Stimulated activated CD8-positive, alpha-beta memory T cell treated with anti-CD3 and anti-CD28 coated beads, Interleukin-7, amount 100 ng/mL, for 1 hour (primary cell): ENCODE measurements around the gene LRCH1.

Experiments used
- DNase-seq, 2 donors: peaks; one replicate each; pipeline ENCODE4 v3.0.0-alpha.2; 2020; ENCODE audit warnings: low read depth in 2 of 2

Gene LRCH1

DNA sequence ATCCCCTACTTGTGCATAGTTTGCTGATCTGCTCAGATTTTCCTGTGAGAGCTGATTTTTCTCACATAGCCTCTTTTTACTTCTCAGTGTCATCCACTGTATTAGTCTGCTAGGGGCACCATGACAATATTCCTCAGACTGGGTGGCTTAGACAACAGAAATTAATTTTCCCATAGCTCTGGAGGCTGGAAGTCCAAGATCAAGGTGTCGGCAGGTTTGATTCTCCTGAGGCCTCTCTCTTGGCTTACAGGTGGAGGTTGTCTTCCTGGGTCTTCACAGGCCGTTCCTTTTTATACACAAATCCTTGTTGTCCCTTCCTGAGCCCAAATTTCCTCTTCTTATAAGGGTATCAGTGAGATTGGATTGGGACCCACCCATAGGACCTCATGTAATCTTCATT lies 9.2 kb downstream of the LRCH1 start:
- DNase-seq, result no peak

DNA sequence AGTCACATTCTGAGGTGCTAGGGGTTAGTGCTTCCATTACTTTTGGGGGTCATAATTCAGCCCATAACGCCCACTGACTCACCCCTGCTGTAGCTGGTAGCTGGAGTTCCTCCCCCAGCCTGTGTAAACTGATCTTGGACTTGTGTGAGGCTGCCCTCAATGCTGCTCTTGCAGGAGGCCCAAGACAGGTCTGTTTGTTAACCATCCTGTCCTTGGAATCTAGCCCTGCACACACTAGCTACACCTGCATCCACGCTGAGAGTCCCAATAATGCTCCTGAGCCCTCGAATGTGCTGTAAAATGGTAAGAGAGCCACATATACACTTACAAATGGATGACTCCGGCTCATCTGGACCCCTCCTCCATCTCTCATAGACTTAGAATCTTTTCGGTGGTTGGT lies 9.6 kb downstream of the LRCH1 start:
- DNase-seq, result no peak

DNA sequence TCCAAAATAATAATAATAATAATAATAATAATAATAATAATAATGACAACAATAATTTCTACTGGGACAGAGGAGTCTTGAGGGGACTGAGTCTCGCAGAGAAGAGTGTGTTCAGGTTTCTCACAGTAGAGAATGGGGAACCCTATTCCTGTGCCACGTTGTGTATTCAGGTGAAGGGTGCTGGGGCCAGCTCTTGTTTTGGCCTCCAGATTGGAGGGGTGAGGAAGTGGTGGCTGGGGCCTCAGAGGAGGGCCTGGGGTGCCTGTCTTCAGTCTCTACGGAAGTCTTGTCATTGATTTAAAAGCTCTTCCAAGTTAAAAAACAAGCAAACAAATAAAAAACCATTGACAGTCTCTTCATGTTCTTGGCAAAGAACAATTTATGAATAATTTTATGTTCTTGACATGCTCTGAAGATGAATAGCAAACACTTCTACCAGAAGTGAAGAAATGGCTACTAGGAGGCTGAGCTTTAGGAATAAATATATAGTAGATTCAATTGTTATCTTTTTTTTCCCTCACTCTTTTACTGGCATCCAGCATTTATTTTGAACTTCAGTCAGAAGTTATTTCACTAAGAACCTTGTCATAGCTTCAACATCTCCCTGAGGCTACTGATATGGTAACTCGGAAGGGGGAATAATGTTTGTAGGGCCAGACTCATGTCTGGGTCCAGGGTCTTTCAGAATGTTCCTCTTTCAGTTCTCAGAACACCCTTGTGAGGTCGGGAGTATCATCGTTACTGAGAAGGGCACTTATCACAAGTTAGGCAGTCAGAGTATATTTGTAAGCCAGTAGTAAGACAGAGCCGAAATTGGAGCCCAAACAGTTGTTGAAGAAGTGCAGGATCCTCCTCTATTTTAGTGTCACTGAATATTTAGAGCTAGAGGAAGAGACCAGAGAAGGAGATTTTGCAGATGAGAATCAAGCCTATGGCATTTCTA lies 13.1 kb downstream of the LRCH1 start:
- no peak for DNase-seq

DNA sequence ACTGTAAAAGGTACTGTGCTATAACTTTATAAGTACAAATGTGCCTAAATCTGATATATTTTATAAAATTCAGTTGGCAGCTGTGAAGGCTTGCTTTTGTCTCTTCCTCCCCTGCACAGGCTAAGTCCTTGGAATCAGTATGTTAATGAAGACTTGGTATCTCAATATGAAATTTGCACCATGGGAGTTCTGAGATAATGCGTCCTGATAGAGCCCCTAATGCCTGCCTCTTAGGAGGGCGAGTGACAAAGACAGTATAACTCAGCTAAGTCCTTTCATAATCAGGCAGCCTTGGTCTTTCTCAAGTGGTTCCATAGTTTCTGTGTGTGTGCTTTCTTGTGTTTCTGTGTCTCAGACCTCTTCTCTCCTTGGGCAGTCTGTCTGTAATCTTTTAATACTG lies 14.7 kb downstream of the LRCH1 start:
- no peak for DNase-seq

GRCh38 chr13:46569456-46569855 lies 16.5 kb downstream of the LRCH1 start:
- DNase-seq, result no peak

- DNase-seq, result no peak
Measured at GRCh38 chr13:46570273-46570672, 17.3 kb downstream of the LRCH1 start.

DNA sequence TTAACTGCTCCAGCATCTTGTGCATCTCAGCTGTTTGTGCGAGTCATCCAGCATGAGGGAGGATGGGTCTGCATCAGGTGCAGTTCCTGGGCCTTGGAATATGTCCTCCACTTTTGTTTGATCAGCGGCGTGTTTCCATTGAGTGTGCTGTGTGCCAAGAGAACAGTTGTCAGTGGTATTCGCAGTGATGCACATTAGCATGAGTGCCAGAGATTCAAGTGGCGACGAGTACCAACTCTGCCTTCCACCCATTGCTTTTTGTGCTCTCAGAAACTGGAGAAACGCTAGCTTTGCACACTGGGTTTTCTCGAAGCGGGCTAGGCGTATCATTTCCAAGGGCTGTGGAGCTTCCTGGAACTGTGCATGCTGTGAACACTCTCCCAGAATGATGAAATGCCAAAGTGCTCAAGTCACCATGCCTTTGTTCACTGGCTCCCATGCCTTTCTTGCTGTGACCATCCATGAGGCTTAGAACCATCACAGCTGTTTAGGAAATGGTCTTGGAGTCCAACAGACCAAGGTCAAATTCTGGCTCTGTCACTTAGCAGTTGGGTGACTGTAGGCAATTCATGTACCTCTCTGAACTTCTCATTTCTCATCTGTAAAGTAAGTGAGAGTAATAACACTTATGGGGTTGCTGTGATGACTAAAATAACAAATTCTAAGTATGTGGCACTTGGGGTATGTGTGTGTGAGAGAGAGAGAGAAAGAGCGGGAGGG lies 18.4 kb downstream of the LRCH1 start:
- no peak for DNase-seq

GRCh38 chr13:46571909-46572595 lies 19.1 kb downstream of the LRCH1 start:
- DNase-seq, result no peak

DNA sequence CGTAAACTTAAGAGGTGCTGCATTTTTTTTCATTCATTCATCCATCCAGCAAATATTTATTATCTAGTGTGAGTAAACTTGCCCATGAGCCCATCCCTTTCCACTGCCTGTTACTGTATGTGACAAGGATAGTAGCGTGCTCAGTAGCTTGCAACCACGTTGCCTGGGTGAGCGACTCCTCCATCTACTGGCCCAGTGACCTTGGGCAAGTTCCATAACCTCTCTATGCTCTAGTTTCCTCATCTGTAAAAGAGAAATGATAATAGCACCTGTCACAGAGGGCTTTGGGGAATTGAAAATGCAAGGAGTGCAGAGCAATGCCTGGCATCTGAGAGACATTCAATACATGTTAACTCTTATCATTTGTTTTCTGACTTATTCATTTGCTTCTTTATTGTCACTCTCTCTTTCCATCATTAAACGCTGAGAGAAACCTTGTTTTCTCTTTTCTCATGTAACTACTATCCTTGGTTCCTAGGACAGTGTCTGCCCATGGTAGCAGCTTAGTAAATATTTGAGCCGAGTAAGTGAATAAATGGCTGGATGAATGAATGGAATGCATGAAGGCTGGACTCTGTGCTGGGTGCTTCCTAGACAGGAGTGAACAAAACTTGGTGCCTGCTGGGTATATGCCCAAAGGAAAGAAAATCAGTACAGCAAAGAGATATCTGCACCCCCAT lies 19.9 kb downstream of the LRCH1 start:
- no peak for DNase-seq

DNA sequence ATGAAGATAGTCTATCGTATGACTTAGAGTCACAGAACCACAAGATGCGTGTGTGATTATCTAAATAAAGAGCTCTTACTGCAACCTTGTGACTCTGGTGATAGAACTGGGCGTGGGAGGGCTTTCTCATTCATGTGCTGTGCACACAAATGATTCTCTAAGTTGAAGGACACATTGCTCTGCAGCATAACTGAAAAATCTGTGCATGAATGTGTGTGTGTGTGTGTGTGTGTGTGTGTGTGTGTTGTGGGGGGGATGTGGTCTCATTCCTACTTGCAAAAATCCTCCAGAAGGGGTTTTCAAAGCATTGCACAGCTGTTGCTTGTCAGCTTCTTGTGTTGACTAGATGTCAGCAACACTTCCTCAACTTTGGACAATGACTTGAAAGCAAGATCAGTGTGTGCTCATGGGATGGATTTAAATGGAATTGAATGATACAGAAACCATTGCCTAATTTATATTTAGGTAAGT lies 22.4 kb downstream of the LRCH1 start:
- no peak for DNase-seq

DNA sequence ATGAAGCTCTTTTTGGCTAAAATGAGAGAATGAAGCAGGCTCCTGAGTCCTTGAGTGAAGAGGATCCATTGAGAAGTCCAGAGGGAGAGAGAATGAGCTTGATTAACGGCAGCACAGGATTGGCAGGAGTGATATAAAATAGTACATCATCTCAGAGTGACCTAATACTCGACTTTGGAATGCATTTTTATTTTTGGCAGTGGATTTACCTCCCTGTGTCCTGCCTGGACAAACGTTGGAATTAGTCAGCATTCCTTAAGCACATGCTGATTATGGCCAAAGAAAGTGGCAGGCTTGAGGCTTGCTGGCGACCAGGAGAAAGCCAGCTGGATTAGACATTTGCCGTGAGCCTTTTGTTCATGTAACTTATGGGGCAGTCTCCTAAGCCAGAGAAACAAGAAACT lies 22.9 kb downstream of the LRCH1 start:
- DNase-seq, result no peak

DNA sequence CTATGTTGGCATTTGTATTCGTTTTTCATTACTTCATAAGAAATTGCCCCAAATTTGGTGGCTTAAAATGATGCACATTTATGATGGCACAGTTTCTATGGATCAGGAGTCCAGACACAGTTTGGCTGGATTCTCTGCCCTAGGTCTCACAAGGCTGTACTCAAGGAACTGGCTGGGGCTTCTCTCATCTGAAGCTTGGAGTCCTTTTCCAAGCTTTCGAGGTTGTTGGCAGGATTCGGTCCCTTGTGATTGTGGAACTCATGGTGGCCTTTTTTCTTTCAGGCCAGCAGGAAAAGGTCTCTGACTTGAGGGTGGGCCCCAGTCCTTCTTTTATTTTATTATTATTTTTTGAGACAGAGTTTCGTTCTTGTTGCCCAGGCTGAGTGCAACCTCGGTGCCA lies 23.8 kb downstream of the LRCH1 start:
- DNase-seq, result no peak

GRCh38 chr13:46577696-46578589 lies 25.0 kb downstream of the LRCH1 start:
- no peak for DNase-seq

DNA sequence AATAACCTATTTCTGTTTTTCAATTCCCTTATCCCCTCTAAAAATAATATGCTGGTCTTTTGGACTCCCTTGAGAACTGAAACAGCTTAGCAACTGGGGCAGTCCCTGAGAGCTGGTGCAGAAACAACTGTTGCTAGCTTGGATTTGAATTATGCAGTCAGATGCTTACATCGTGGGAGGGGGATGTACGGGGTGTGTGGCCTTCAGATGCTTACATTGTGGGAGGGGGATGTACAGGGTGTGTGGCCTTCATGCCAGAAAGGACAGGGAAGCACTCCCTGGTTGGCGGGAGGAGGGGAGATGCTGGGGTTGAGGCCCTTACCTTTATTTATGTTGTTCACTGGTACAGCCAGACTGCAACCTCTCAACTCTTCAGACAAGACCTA lies 25.6 kb downstream of the LRCH1 start:
- no peak for DNase-seq

- DNase-seq, result no peak
Measured at GRCh38 chr13:46580362-46580839, 27.4 kb downstream of the LRCH1 start.

DNA sequence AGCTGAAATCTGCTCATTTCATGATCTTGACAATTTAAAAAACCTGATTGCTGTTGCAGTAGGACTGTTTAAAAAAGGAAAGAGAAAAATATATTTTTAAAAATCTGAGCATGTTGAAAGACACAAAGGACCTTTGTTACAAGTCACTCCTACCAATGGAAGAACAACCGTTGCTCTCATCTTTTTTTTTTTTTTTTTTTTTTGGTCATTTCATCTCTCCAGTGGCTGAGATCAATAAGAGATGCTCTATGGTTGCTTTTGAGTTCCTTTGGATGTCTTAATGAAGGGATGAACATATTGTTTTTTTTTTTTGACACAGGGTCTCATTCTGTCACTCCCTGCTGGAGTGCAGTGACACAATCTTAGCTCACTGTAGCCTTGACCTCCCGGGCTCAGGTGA lies 29.2 kb downstream of the LRCH1 start:
- no peak for DNase-seq

DNA sequence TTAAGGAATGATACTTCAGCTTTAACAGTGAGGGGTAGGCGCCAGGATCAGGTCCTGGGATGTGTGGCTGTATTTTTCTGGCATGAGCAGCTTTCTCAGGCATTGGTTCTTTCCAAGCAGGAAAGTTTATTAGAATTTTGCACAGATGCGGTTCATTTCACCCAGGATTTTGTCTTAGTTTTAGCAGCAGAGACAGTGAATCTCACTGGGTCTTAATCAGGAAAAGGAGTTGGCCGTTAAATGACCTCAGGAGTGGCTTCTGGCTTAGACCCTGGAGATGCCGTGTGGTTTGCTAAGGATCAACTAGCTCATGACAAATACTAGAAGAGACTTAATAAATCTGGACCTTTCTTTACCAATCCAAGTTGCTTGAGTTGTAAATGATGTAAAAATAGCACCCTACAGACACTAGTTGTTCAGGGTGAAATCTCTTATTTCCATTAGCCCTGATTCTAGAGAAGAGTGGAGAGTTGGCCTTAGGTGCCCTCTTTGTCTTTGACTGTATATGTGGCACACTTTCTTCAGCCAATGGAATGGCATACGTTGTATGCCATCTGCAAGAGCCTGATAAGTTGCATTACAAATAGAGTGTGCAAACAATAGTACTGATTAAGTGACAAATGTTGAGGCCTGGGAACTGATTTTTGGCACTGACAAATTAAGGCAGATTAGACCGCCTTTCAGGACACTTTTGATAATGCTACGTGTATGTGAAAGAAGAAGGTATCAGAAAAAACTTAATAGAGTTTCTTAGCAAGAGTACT lies 34.0 kb downstream of the LRCH1 start:
- no peak for DNase-seq

DNA sequence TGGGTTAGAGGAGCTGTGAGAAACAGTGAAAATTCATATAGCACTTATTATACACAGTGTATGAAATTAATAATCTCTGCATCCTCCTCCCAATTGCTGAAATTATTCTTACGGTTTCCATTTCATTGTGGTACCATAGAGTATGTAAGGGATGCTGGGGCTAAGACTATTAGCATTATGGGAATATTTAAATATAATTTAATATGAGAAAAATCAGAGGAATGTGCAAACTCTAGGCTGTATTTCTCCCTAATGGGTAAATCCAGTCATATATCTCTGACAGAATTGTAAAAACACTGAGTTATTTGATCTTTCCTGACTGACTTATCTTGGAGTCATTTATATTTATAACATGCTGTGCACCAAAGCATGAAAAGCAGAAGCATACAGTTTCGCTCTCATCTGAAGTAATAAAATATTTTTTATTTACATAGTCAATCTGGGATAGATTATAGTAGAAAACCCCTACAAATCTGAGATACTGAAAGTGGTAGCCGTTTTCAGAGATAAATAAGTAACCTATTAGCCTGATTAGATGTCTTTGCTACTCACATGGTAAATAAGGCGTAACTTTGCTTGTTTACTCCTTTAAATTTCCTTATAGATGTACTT lies 34.9 kb downstream of the LRCH1 start:
- DNase-seq, result no peak

- DNase-seq, result no peak
Measured at GRCh38 chr13:46592385-46592784, 39.4 kb downstream of the LRCH1 start.
